PFSK-1 (cell line): ENCODE measurements around the gene MAPT.

Experiments
- POLR2AphosphoS5 ChIP-seq: IDR thresholded peaks from 2 replicates; pipeline ENCODE4 v1.6.1; 2012; ENCODE audit warnings: low read depth, mild to moderate bottlenecking, control low read depth, low read length, moderate library complexity
- TAF1 ChIP-seq: IDR thresholded peaks from 2 replicates; pipeline ENCODE4 v1.6.1; 2012; ENCODE audit warnings: low read length, control low read depth, borderline replicate concordance; ENCODE audit not compliant: insufficient read depth
- TF ChIP-seq, protein P1 (sequence below), 2 experiments: IDR thresholded peaks; 2 replicates each; pipeline versions ENCODE4 v1.6.1 to v1.8.0; 2011 to 2012; ENCODE audit warnings: low read depth in 2 of 2, low read length in 2 of 2, control low read depth in 1 of 2, inconsistent platforms in 1 of 2, mild to moderate bottlenecking in 1 of 2, moderate library complexity in 1 of 2; ENCODE audit not compliant: insufficient read depth in 1 of 2

DNA sequence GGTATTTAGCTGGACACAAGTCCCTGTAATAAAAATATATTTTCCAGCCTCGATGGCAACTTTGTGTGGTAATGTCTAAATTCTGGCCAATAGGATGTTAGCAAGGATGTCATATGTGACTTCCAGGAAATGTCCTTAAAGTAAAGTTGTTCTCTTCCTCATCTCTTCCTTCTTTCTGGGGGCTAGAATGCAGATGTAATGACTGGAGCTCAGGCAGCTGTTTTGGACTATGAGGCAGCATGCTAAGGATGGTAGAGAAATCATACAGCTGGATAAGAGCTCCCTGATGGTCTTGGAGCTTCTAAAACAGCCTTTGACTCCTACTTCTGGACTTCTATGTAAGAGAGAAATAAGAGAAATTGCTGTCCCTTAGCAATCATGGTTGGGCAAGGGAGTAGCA is 16.9 kb upstream of the MAPT start:
- TF ChIP-seq, protein P1, sequence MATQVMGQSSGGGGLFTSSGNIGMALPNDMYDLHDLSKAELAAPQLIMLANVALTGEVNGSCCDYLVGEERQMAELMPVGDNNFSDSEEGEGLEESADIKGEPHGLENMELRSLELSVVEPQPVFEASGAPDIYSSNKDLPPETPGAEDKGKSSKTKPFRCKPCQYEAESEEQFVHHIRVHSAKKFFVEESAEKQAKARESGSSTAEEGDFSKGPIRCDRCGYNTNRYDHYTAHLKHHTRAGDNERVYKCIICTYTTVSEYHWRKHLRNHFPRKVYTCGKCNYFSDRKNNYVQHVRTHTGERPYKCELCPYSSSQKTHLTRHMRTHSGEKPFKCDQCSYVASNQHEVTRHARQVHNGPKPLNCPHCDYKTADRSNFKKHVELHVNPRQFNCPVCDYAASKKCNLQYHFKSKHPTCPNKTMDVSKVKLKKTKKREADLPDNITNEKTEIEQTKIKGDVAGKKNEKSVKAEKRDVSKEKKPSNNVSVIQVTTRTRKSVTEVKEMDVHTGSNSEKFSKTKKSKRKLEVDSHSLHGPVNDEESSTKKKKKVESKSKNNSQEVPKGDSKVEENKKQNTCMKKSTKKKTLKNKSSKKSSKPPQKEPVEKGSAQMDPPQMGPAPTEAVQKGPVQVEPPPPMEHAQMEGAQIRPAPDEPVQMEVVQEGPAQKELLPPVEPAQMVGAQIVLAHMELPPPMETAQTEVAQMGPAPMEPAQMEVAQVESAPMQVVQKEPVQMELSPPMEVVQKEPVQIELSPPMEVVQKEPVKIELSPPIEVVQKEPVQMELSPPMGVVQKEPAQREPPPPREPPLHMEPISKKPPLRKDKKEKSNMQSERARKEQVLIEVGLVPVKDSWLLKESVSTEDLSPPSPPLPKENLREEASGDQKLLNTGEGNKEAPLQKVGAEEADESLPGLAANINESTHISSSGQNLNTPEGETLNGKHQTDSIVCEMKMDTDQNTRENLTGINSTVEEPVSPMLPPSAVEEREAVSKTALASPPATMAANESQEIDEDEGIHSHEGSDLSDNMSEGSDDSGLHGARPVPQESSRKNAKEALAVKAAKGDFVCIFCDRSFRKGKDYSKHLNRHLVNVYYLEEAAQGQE (IDR thresholded peaks at IDR 0.05; ENCODE audit: insufficient read depth in 1 of 2, low read depth in 2 of 2, low read length in 2 of 2), result no peak
- TF ChIP-seq POLR2AphosphoS5 (no peak), TAF1 (no peak)
